Left lung (tissue), 14 donors: ENCODE measurements around the gene CXCL3. TPM values are rescaled to one million over a fixed set of nuclear protein-coding genes. Genes with fewer than 3 reads are reported as not detected.

Source experiments
- ATAC-seq: fragments of 200-7000 bp; cut with Tn5 transposase; one replicate; pipeline ENCODE4 v1.9.1; 2020; ENCODE audit warnings: moderate library complexity
- DNase-seq, 4 donors: peaks; one replicate each; pipeline ENCODE4 v3.0.0-alpha.2; 2013 to 2020
- H3K27ac ChIP-seq, 2 donors: fragments of 200-600 bp; sonication (generic) in 1 of 2; one replicate each; pipeline versions ENCODE4 v1.5.0 to v1.8.0; 2020 to 2021
- H3K27me3 ChIP-seq, 2 donors: fragments of 200-600 bp; sonication (generic) in 1 of 2; one replicate each; pipeline versions ENCODE4 v1.5.0 to v1.8.0; 2020 to 2021
- H3K36me3 ChIP-seq, 2 donors: fragments of 200-600 bp; sonication (generic) in 1 of 2; one replicate each; pipeline versions ENCODE4 v1.5.0 to v1.8.0; 2020 to 2021
- H3K4me1 ChIP-seq, 2 donors: fragments of 200-600 bp; one replicate each; pipeline ENCODE4 v1.8.0; 2021
- H3K4me3 ChIP-seq, 2 donors: fragments of 200-600 bp; sonication (generic) in 1 of 2; one replicate each; pipeline versions ENCODE4 v1.5.0 to v1.8.0; 2020 to 2021; ENCODE audit warnings: mild to moderate bottlenecking in 1 of 2
- H3K9me3 ChIP-seq, 2 donors: fragments of 200-600 bp; sonication (generic) in 1 of 2; one replicate each; pipeline versions ENCODE4 v1.5.0 to v1.8.0; 2020 to 2021
- CTCF ChIP-seq, 2 donors: fragments of 200-600 bp; sonication (generic) in 1 of 2; IDR thresholded peaks; one replicate each; pipeline versions ENCODE4 v1.5.0 to v1.8.0; 2021; ENCODE audit warnings: antibody characterized with exemption in 2 of 2
- intact Hi-C, 2 donors: fragments of 100-400 bp; cut with DNase I; formaldehyde crosslinking; loops; one replicate each; pipeline versions ENCODE4 v1.11.2 to v1.14.2; 2022
- long read RNA-seq, 12 donors: library from polyadenylated mRNA in 2 of 12; unstranded in 2 of 12; transcript quantifications; one replicate each; pipeline ENCODE4 v2.0.0 and lab custom pipeline, GENCODE V29; 2019 to 2026
- polyA plus RNA-seq, 6 donors: library from polyadenylated mRNA; unstranded; fragments of 120-200 nt; gene quantifications; one replicate each; pipeline ENCODE4 v1.2.1, GENCODE V29; 2013; ENCODE audit not compliant: insufficient read length in 6 of 6
- total RNA-seq, 2 donors: library from RNA; stranded (reverse); fragmentation: NEBNext Ultra II Directional; extraction: Animal tissue kit (Norgen Biotek cat#: 25700); gene quantifications; one replicate each; pipeline ENCODE4 v1.2.1, GENCODE V29; 2021
- donor health status: DM: no; HTN: yes; CAD: no.
- donor health status: DM: no; HTN: no; CAD: no.

CXCL3 gene
- 10 to 100 TPM; 12.4 to 15.2 TPM for total RNA-seq
- polyA plus RNA-seq: 1 to 10 TPM in 3 of 6 donors, under 1 TPM in 3; 0.49 to 2.1 (median 0.95) TPM
- long read RNA-seq, donor 1, partial matches to known transcripts: 0 of 1 reads
- long read RNA-seq, donor 1, other reads (novel, unspliced or antisense): 0 of 1 reads
- long read RNA-seq, donor 2, partial matches to known transcripts: 0 of 1 reads
- long read RNA-seq, donor 2, other reads (novel, unspliced or antisense): 0 of 1 reads
- long read RNA-seq, donor 3: 0 reads
- long read RNA-seq, donor 4, partial matches to known transcripts: 0 of 6 reads
- long read RNA-seq, donor 4, other reads (novel, unspliced or antisense): 1 of 6 reads
- long read RNA-seq, donor 5, partial matches to known transcripts: 0 of 1 reads
- long read RNA-seq, donor 5, other reads (novel, unspliced or antisense): 0 of 1 reads
- long read RNA-seq, donor 6, partial matches to known transcripts: 0 of 2 reads
- long read RNA-seq, donor 6, other reads (novel, unspliced or antisense): 0 of 2 reads
- long read RNA-seq, donor 7: 0 reads
- long read RNA-seq, donor 8: 0 reads
- long read RNA-seq, donor 9: 0 reads
- long read RNA-seq, donor 10, partial matches to known transcripts: 0 of 3 reads
- long read RNA-seq, donor 10, other reads (novel, unspliced or antisense): 1 of 3 reads
- long read RNA-seq, donor 11, partial matches to known transcripts: 0 of 1 reads
- long read RNA-seq, donor 11, other reads (novel, unspliced or antisense): 0 of 1 reads
- long read RNA-seq, donor 12: 0 reads

- peak; percentile 95 for ATAC-seq
- intact Hi-C loops: no loop called here
Measured at GRCh38 chr4:74038425-74039314, at the start of gene CXCL3. Gene CXCL3 (minus strand): TSS chr4:74038689. CDS start chr4:74038611, 78 bp downstream.

DNA sequence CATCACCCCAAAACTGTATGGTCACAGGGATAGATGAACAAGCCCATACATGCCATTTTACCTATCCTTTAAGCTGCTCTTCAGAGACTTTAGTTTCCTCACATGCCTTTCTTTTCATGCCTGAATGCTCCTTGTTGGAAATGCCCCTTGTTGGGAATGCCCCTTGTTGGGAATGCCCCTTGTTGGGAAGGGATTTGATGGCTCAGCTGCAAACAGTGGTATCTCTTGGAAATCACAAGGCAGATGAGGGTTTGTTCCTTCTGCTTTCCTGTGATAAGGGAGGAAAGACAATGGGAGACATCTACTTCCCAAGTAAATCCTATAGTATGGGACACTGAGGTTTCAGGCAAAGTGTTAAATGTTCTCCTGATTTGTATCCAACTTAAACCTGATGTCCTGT lies 49.0 kb upstream of the CXCL3 start:
- Histone ChIP-seq H3K4me1 (peaks cover 0 to 21% of the 10 kb centered on the region in 2 donors), H3K27me3 (no peaks in the 10 kb centered on the region), H3K9me3 (no peaks in the 10 kb centered on the region), H3K4me3 (no peak overlapping the region), H3K36me3 (no peaks in the 10 kb centered on the region), H3K27ac (no peak overlapping the region)
- intact Hi-C loops: no loop called here
- no peak for DNase-seq
- ATAC-seq: no peak
- no peak for TF ChIP-seq CTCF (IDR thresholded peaks at IDR 0.05)

More at GRCh38 chr4:74038425-74039314, at the start of gene CXCL3:
- Histone ChIP-seq H3K27me3 (no peaks in the 10 kb centered on the region), H3K4me1 (peaks cover 0 to 21% of the 10 kb centered on the region in 2 donors), H3K36me3 (no peaks in the 10 kb centered on the region), H3K27ac (peak within 1 kb of the TSS; percentile 75 to 76), H3K9me3 (no peaks in the 10 kb centered on the region), H3K4me3 (peak within 1 kb of the TSS; percentile 50 to 65)
- TF ChIP-seq CTCF (IDR thresholded peaks at IDR 0.05): peak; percentile 37 to 39
- DNase-seq: peak; percentile 50 to 94 (median 76)

DNA sequence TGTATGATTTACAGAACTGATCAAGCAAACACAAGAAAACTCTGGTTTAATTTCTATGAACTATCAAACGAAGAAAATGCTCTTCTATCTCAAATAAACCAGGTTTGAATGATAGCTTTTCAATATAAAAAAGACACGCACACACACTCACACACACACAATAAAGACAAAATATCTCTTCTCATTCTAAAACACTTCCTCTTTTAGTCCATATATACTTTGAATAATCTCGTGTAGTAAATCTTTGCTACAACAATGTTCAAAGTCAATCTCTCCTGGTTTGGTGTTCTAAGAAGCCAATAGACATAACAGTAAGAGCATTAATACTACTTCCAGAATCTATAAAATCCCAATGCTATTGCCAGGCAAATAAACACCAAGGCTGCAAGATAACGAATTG lies 47.2 kb upstream of the CXCL3 start:
- no peaks in the 10 kb centered on the region for H3K36me3 ChIP-seq
- no peak overlapping the region for H3K4me3 ChIP-seq
- H3K4me1 ChIP-seq: peaks cover 0 to 21% of the 10 kb centered on the region in 2 donors
- ATAC-seq (no peak), DNase-seq (no peak)
- H3K27me3 ChIP-seq: no peaks in the 10 kb centered on the region
- TF ChIP-seq CTCF (IDR thresholded peaks at IDR 0.05): no peak
- no peaks in the 10 kb centered on the region for H3K9me3 ChIP-seq
- H3K27ac ChIP-seq: no peak overlapping the region
- intact Hi-C loops: no loop called here

DNA sequence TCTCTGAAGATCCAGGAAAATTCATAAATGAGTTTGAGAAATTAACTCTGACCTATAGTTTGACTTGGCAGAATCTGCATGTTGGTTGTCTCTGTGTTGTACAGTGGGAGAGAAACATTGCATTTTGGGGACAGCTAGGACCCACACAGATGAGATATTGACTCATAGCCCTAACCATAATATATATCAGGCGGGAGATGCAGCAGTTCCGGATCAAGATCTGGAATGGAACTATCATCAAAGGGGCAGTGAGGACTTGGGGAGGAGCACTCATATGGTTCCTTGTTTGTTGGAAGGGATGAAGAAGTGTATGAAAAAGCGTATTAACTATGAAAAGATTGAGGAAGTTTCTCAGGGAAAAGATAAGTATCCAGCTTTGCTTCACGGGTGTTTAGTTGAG lies 46.5 kb upstream of the CXCL3 start:
- no peak for TF ChIP-seq CTCF (IDR thresholded peaks at IDR 0.05)
- Histone ChIP-seq H3K27me3 (no peaks in the 10 kb centered on the region), H3K9me3 (no peaks in the 10 kb centered on the region), H3K27ac (no peak overlapping the region), H3K4me1 (peaks cover 0 to 21% of the 10 kb centered on the region in 2 donors), H3K36me3 (no peaks in the 10 kb centered on the region), H3K4me3 (no peak overlapping the region)
- no peak for DNase-seq
- intact Hi-C loops: no loop called here
- no peak for ATAC-seq
